Testis (tissue), 2 donors: ENCODE results near the gene PITPNC1.

Experiments used
- POLR2A ChIP-seq: fragments of 450-650 bp; IDR thresholded peaks from one replicate; pipeline ENCODE4 v1.6.1; 2017; ENCODE audit warnings: antibody characterized with exemption, mild to moderate bottlenecking, moderate library complexity
- TF ChIP-seq, protein P1 (sequence below), 3 experiments: fragments of 450-650 bp in 2 of 3; fragments of 200-600 bp in 1 of 3; sonication (generic) in 1 of 3; IDR thresholded peaks; one replicate each; pipeline ENCODE4 v1.5.1; 2016 to 2019; ENCODE audit warnings: antibody characterized with exemption in 3 of 3, mild to moderate bottlenecking in 2 of 3, moderate library complexity in 1 of 3

DNA sequence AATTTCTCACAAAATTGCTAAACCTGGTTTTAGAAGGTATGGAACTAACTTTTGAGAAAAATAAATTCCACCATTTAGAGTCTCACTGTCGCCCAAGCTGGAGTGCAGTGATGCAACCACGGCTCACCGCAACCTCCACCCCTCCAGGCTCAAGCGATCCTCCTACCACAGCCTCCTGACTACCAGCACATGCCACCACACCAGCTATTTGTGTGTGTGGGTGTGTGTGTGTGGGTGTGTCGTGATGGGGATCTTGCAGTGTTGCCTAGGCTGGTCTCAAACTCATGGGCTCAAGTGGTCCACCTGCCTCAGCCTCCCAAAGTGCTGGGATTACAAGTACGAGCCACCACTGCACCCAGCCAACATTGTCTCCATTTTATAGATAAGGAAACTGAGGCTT is 269.4 kb downstream of the PITPNC1 start:
- TF ChIP-seq, protein P1, sequence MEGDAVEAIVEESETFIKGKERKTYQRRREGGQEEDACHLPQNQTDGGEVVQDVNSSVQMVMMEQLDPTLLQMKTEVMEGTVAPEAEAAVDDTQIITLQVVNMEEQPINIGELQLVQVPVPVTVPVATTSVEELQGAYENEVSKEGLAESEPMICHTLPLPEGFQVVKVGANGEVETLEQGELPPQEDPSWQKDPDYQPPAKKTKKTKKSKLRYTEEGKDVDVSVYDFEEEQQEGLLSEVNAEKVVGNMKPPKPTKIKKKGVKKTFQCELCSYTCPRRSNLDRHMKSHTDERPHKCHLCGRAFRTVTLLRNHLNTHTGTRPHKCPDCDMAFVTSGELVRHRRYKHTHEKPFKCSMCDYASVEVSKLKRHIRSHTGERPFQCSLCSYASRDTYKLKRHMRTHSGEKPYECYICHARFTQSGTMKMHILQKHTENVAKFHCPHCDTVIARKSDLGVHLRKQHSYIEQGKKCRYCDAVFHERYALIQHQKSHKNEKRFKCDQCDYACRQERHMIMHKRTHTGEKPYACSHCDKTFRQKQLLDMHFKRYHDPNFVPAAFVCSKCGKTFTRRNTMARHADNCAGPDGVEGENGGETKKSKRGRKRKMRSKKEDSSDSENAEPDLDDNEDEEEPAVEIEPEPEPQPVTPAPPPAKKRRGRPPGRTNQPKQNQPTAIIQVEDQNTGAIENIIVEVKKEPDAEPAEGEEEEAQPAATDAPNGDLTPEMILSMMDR (IDR thresholded peaks at IDR 0.05), result no peak
- no peak for TF ChIP-seq POLR2A
